Fibroblast of the aortic adventitia (primary cell): ENCODE measurements around the gene DYNC1LI2. TPM values are rescaled to one million over a fixed set of nuclear protein-coding genes. Genes with fewer than 3 reads are reported as not detected.

Experiments
- DNase-seq: peaks from one replicate; pipeline ENCODE4 v3.0.0-alpha.2; 2010; ENCODE audit warnings: low read depth
- H3K4me3 ChIP-seq: 2 replicates; pipeline ENCODE4 v1.5.1; 2011; ENCODE audit warnings: low read depth, mild to moderate bottlenecking, control low read depth, low read length, moderate library complexity
- CTCF ChIP-seq: IDR thresholded peaks from 2 replicates; pipeline ENCODE4 v1.5.1; 2011; ENCODE audit warnings: mild to moderate bottlenecking, low read length, control low read depth, inconsistent platforms; ENCODE audit not compliant: insufficient read depth
- total RNA-seq: library from RNA; depleted of rRNA; stranded (reverse); fragments of >200 nt; gene quantifications from 2 replicates; pipeline ENCODE4 v1.2.3, GENCODE V29; 2012; ENCODE audit warnings: low replicate concordance

The DYNC1LI2 gene
- total RNA-seq, 1 donor = 148 TPM

GRCh38 chr16:66676599-66676998 is 74.8 kb downstream of the DYNC1LI2 start:
- DNase-seq = no peak
- H3K4me3 ChIP-seq = no peak overlapping the region
- TF ChIP-seq CTCF = no peak

- H3K4me3 ChIP-seq = no peak overlapping the region
- no peak for TF ChIP-seq CTCF
- DNase-seq = no peak
Measured at GRCh38 chr16:66673691-66674090, 77.7 kb downstream of the DYNC1LI2 start.

Other genes starting within 250 kb of the DYNC1LI2 start
- 58.8 and 101 TPM in 2 replicates for gene TK2, start 201.5 kb downstream of the DYNC1LI2 start, total RNA-seq
- 17.3 and 73.4 TPM in 2 replicates for gene CKLF, start 199.0 kb downstream of the DYNC1LI2 start, total RNA-seq
- gene CMTM1, start 185.2 kb downstream of the DYNC1LI2 start, total RNA-seq = 3.2 TPM in 1 of 2 replicates, not detected in the other
- not detected in 2 replicates for gene CMTM2, start 172.1 kb downstream of the DYNC1LI2 start, total RNA-seq
- gene CMTM3, start 146.9 kb downstream of the DYNC1LI2 start, total RNA-seq = 7.4 and 17.8 TPM in 2 replicates
- gene CMTM4, start 54.9 kb downstream of the DYNC1LI2 start, total RNA-seq = 13.3 and 16.8 TPM in 2 replicates
- gene TERB1, start 50.0 kb upstream of the DYNC1LI2 start, total RNA-seq = 0.08 and 0.09 TPM in 2 replicates
- gene NAE1, start 79.4 kb upstream of the DYNC1LI2 start, total RNA-seq = 48.2 and 71.3 TPM in 2 replicates
- not detected in 2 replicates for gene CA7, start 92.8 kb upstream of the DYNC1LI2 start, total RNA-seq
- 6.2 and 6.5 TPM in 2 replicates for gene PDP2, start 128.9 kb upstream of the DYNC1LI2 start, total RNA-seq
- gene CDH16, start 167.3 kb upstream of the DYNC1LI2 start, total RNA-seq = not detected in 2 replicates
- gene RRAD, start 173.9 kb upstream of the DYNC1LI2 start, total RNA-seq = 0.72 and 3.8 TPM in 2 replicates
- gene CIAO2B, start 182.8 kb upstream of the DYNC1LI2 start, total RNA-seq = 12.8 and 109 TPM in 2 replicates
- 28.3 and 37.6 TPM in 2 replicates for gene CES2, start 183.9 kb upstream of the DYNC1LI2 start, total RNA-seq
- 0.54 TPM in 1 of 2 replicates, not detected in the other for gene CES3, start 209.7 kb upstream of the DYNC1LI2 start, total RNA-seq
- gene CES4A, start 237.0 kb upstream of the DYNC1LI2 start, total RNA-seq = 2.2 and 4.7 TPM in 2 replicates